PC-9 (cell line): Measurements from ENCODE around the gene SNX19. TPM values are rescaled to one million over a fixed set of nuclear protein-coding genes. Genes with fewer than 3 reads are reported as not detected.
A peak's percentile ranks its signal among the peaks of the same experiment; 100 is the strongest.

Experiments
- BruUV-seq: library from RNA; stranded (reverse); fragments of 400-500 nt; replicated peaks from 2 replicates; lab custom pipeline; 2021; lab: Mats Ljungman, UMichigan
- CTCF ChIA-PET: fragments of 300-600 bp; sonication (Branson Sonifier 250); formaldehyde crosslinking; loops from one replicate; lab custom pipeline; 2022; ENCODE audit warnings: antibody characterized with exemption; lab: Charles Lee
- POLR2A ChIA-PET: fragments of 300-600 bp; sonication (Branson Sonifier 250); formaldehyde crosslinking; loops from one replicate; lab custom pipeline; 2022; ENCODE audit warnings: antibody characterized with exemption; ENCODE audit not compliant: unreplicated experiment; lab: Charles Lee
- DNase-seq, 2 experiments: peaks; one replicate each; pipeline versions ENCODE4 v3.0.0 to v3.0.0-alpha.2; 2015 to 2022; ENCODE audit warnings: mixed read lengths in 1 of 2
- H2AFZ ChIP-seq: fragments of 200-600 bp; sonication (generic); 2 replicates; pipeline ENCODE4 v1.8.1; 2017; ENCODE audit warnings: antibody characterized with exemption
- H3F3A ChIP-seq: fragments of 200-600 bp; sonication (generic); 2 replicates; pipeline ENCODE4 v1.8.1; 2017; ENCODE audit warnings: antibody characterized with exemption, mild to moderate bottlenecking, low read depth; ENCODE audit not compliant: insufficient read depth
- H3K27ac ChIP-seq: fragments of 200-600 bp; sonication (generic); 2 replicates; pipeline ENCODE4 v1.6.1; 2016; ENCODE audit warnings: mixed run types
- H3K27me3 ChIP-seq: fragments of 200-600 bp; sonication (generic); 2 replicates; pipeline ENCODE4 v1.6.1; 2016; ENCODE audit warnings: low read depth, mixed run types; ENCODE audit not compliant: insufficient read depth
- H3K36me3 ChIP-seq: fragments of 200-600 bp; sonication (generic); 2 replicates; pipeline ENCODE4 v1.6.1; 2016; ENCODE audit warnings: low read depth, mixed run types
- H3K4me1 ChIP-seq: fragments of 200-600 bp; sonication (generic); replicated peaks from 2 replicates; pipeline ENCODE4 v1.6.1; 2016; ENCODE audit warnings: mixed run types; ENCODE audit not compliant: insufficient read depth
- H3K4me2 ChIP-seq: fragments of 200-600 bp; sonication (generic); 2 replicates; pipeline ENCODE4 v1.6.1; 2017; ENCODE audit warnings: mixed run types
- H3K4me3 ChIP-seq: fragments of 200-600 bp; sonication (generic); 2 replicates; pipeline ENCODE4 v1.6.1; 2016; ENCODE audit warnings: mixed run types
- H3K79me2 ChIP-seq: fragments of 200-600 bp; sonication (generic); 2 replicates; pipeline ENCODE4 v1.6.1; 2017; ENCODE audit warnings: low read depth, mixed run types
- H3K9me2 ChIP-seq: fragments of 200-600 bp; sonication (generic); 2 replicates; pipeline ENCODE4 v1.8.1; 2017; ENCODE audit warnings: mild to moderate bottlenecking; ENCODE audit not compliant: insufficient read depth
- H3K9me3 ChIP-seq: fragments of 200-600 bp; sonication (generic); 2 replicates; pipeline ENCODE4 v1.8.1; 2016; ENCODE audit warnings: low read depth; ENCODE audit not compliant: insufficient read depth
- H4K20me1 ChIP-seq: fragments of 200-600 bp; sonication (generic); 2 replicates; pipeline ENCODE4 v1.8.1; 2017; ENCODE audit not compliant: insufficient read depth
- CTCF ChIP-seq: fragments of 200-600 bp; sonication (generic); conservative IDR thresholded peaks from 2 replicates; pipeline ENCODE4 v1.6.1; 2017; ENCODE audit warnings: mixed run types, antibody characterized with exemption, mild to moderate bottlenecking, moderate library complexity
- EZH2 ChIP-seq: fragments of 200-600 bp; sonication (generic); IDR thresholded peaks from 2 replicates; pipeline ENCODE4 v1.8.0; 2017; ENCODE audit warnings: antibody characterized with exemption, low read depth
- intact Hi-C: fragments of 100-400 bp; cut with micrococcal nuclease; formaldehyde crosslinking; loops from one replicate; pipeline ENCODE4 v1.10.0; 2022; ENCODE audit not compliant: unreplicated experiment
- total RNA-seq: library from RNA; stranded (reverse); gene quantifications from 2 replicates; pipeline ENCODE4 v1.2.3, GENCODE V29; 2021

The SNX19 gene
- total RNA-seq, 1 experiment from 2014 or later: 43.5 TPM

GRCh38 chr11:130905512-130905911 is 10.8 kb downstream of the SNX19 start:
- H4K20me1 ChIP-seq: peaks cover 4% of the 10 kb centered on the region; the same call in 1 of the 2 replicates
- H3K27me3 ChIP-seq: no peaks in the 10 kb centered on the region
- H3K4me3 ChIP-seq: no peak overlapping the region
- H3K79me2 ChIP-seq: no peaks in the 10 kb centered on the region
- H2AFZ ChIP-seq: no peak overlapping the region
- no peaks in the 10 kb centered on the region for H3K9me2 ChIP-seq
- H3K4me1 ChIP-seq: no peaks in the 10 kb centered on the region
- intact Hi-C loops: no loop called here
- no TSS peak for BruUV-seq
- ChIA-PET POLR2A (no interaction called here), CTCF (no interaction called here)
- DNase-seq: no peak
- no peaks in the 10 kb centered on the region for H3K9me3 ChIP-seq
- H3F3A ChIP-seq: no peaks in the 10 kb centered on the region
- no peak overlapping the region for H3K27ac ChIP-seq
- H3K4me2 ChIP-seq: no peak overlapping the region
- TF ChIP-seq CTCF (no peak), EZH2 (no peak)
- peaks cover 35% of the 10 kb centered on the region for H3K36me3 ChIP-seq

DNA sequence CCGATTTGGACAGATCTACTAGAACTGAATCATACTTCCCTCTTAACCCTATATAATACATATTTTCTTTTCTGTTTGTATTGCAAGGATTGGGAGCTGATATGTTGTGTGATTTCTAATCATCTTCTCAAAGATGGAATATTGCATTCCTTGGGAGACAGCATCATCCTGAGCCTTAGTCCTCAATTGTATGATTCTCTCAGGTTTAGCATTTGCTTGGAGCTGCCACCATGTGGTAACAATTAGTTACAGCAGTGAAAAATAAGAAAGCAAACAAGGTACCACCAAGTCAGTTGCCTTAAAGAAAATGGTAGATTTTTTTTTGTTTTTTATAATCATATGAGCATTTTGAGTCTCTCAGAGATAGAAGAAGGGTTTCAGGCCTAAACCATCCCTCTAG is 11.9 kb downstream of the SNX19 start:
- DNase-seq: no peak
- Histone ChIP-seq H3K9me2 (no peaks in the 10 kb centered on the region), H3K4me2 (no peak overlapping the region), H3F3A (no peaks in the 10 kb centered on the region), H3K4me3 (no peak overlapping the region), H3K4me1 (no peaks in the 10 kb centered on the region), H3K36me3 (peaks cover 31% of the 10 kb centered on the region), H3K9me3 (no peaks in the 10 kb centered on the region), H3K27ac (no peak overlapping the region), H4K20me1 (peaks cover 4% of the 10 kb centered on the region; the same call in 1 of the 2 replicates), H3K79me2 (no peaks in the 10 kb centered on the region), H2AFZ (no peak overlapping the region), H3K27me3 (no peaks in the 10 kb centered on the region)
- intact Hi-C loops: no loop called here
- TF ChIP-seq CTCF (peak; percentile 56), EZH2 (no peak)
- POLR2A ChIA-PET: interaction anchor here (0.5 kb wide), 1 partner anchor 471 kb away, joined by 6 read pairs; no protein-coding TSS in a partner anchor
- BruUV-seq: no TSS peak
- CTCF ChIA-PET: interaction anchor here (1.0 kb wide), 1 partner anchor 10 kb away, joined by 3 read pairs; no protein-coding TSS in a partner anchor

DNA sequence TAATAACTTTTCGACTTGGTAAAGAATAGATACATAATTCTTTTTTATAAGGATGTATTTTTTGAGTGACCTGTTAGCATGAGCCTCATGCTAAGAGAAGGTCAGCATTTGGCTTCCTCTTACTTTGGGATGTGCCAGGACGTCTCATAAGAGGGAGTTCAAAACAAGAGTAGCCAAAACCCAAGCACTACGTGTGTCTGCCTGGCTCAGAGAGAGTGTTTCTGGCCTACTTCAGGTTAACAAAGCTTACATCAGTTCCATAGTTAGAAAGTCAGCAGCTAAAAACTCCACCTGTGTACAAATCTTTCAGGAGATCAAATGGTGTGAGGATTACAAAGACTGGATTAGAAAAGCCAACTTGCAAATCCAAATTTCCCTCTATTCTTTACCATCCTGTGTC is 13.9 kb downstream of the SNX19 start:
- BruUV-seq: no TSS peak
- Histone ChIP-seq H3K36me3 (peaks cover 28% of the 10 kb centered on the region), H3F3A (no peaks in the 10 kb centered on the region), H3K4me3 (no peak overlapping the region), H3K79me2 (no peaks in the 10 kb centered on the region), H3K27ac (no peak overlapping the region), H3K9me3 (no peaks in the 10 kb centered on the region), H2AFZ (no peak overlapping the region), H3K4me1 (no peaks in the 10 kb centered on the region), H3K4me2 (no peak overlapping the region), H3K9me2 (no peaks in the 10 kb centered on the region), H3K27me3 (no peaks in the 10 kb centered on the region), H4K20me1 (peaks cover 4% of the 10 kb centered on the region; the same call in 1 of the 2 replicates)
- no peak for DNase-seq
- TF ChIP-seq EZH2 (no peak), CTCF (no peak)
- CTCF ChIA-PET: no interaction called here
- intact Hi-C loops: no loop called here
- POLR2A ChIA-PET: no interaction called here
